Measurements from ENCODE around the gene ZSCAN26.

ZSCAN26 gene

DNA sequence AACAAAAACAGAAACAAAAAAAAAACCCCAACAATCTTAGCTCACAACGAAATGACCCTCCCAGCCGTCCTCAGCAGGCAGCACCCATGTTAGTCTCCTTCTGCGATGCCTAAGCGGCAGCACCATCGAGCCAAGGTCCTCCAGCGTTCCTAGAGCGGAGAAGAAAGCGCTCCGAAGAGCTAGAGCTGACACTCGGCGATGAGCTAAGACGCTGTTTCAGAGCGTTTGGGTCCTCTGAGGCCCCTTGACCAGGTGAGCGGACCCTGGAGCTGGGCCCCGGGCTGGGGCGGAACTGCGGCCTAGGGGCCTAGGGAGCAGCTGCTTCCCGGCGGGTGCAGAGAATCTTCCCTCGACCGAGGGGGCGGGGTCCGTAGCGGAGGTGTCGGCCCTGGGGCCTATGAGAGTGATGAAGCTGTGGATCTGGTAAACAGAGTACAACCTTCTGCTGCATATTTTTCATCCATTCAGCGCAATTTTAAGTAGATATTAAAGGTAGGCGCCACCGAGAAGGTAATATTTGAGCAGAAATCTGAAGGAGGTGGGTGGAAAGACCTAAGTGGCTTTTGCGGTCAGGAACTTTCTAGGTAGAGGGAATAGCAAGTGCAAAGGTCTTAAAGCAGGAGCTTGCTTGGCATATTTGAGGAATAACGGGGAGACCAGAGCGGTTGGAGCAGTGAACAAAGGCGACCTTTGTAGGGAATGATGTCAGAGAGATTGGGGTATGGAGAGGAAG is at the start of gene ZSCAN26:
Gene ZSCAN26, plus strand, starts transcription at position 182 of the 733 bp plus-strand sequence. CDS start 4,777 bp downstream, outside the sequence.
- DNase-seq, result peak; percentile 90 to 91

DNA sequence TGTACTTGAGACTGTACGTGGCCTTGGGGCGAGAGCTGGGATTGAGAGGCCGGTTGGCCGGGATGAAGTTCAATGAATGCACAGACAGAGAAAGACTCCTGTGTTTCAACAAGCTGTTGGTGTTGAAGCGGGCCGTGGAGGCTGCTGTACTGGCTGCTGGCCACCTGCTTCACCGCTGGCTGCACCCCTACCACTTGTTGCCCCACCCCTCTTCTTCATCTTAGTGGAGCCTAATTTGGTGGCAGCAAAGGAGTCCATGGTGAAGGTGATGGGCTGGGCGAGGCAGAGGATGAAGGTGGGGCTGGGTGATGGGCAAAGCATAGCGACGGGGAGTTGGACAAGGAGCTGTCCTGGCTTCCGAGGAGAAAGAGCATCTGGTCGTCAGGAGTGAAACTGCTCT is 49.1 kb upstream of the ZSCAN26 start:
- no peak for DNase-seq

DNA sequence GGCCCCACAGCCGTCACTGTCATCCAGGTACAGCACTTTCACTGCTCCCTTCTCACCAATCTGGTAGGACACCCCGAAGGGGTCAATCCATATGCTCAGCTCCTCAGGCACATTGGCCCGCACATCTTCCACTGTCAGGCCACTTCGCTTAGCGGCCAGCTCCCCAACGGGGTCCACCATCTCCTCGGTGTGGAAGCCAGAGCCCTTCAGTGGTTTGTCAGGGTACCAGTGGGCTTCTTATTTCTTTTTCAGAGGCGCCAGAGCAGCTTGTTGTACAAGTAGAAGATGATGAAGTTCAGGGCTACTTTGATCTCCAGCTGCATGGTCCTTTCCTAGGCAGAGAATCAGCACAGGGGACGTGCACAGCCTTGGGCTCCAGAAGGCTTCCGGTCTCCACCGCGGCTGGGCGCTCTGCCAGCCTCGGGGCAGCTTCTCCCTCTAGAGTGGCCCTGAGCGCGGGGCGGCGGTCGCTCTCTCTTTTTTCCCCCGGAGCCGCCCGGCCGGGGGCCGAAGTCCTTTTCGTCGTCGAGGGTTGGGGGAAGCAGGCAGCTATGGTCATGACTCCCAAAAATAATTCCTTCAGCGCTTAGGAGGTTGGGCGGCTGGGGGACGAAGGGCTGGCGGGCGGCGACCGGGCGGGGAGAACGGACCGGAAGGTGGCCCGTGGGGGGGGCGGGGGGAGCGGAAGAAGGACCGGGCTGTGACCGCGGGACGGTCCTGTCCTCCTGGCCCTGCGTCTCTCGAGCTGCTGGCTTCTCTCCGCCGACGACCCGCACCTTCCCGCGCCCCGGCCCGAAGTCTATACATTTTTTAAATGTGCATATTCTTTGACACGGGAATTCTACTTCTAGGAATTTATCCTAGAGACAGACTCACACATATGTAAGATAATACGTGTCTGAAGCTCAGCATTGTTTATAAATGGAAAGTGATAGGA is 48.4 kb upstream of the ZSCAN26 start:
- DNase-seq, result peak; percentile 83 to 89

DNA sequence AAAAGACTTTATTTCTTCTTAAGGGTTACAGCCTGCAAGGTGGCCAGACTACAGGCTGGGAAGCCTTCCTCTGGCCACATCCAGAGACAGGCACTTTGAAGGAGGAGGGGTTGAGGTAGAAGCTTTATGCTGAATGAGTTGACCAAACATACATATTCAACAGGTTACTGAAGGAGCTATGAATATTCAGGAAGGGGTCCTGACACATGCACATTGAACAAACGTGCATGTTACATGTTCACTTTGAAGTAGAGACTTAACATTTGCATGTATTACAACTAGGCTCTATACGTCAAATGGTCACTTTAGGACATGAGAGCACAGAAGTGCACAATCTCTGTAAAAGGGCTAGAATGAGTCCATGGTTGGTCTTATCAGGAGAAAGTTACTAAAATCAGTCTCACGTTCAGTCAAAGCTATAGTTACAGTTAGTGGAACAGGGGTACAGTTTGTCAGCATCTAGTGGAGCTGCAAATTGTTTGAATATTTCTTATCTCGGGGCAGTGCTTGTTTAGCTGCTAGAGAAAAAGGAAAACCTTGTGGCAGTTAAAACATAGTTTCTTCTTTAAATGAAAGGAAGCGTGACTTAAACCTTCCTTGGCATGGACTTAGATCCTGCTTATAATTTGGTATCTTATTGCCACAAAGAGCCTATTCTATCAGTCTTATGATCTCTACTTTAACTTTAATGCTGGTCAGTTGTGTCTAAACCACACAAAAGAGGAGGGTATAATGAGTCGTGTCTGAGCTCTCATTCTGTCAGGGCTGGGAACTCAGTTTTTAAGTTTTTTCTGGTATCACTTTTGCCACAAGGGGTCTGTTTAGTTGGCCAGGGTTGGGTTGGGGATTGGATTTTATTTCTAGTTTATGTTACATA is 46.4 kb upstream of the ZSCAN26 start:
- DNase-seq, result peak; percentile 15 to 32

DNA sequence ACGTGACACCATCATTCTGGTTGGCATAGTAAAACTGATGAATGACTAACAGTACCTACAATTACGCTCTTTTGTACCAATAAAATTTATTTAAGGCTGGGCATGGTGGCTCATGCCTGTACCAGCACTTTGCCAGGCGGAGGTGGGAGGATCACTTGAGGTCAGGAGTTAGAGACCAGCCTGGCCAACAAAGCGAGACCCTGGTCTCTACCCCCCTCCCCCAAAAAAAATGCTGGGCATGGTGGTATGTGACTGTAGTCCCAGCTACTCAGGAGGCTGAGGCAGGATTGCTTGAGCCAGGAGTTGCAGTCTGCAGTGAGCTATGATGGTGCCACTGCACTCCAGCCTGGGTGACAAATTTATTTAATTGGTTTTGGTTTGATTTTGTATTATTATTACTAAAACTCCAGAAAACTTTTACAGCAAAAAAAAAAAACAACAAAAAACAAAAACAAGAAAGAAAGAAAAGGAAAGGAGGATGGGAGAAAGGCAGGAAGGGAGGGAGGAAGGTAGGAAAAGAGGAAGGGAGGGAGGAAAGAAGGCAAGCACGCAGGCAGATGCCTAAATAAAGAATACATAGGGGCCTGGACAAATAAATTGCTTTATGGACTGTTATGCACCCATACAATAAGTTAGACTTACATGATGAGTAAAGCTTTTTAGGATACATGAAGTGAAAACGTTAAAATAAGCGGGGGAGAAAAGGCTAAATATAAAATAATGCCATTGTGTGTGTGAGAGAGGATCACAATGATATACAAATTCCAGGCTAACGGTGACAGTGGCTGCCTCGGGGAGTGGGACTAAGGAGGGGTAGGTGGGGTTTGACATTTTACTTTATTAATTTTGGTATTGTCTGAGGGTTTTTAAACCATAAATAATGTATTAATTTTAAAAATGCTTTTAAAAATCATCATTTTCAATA is 42.5 kb upstream of the ZSCAN26 start:
- no peak for DNase-seq

DNA sequence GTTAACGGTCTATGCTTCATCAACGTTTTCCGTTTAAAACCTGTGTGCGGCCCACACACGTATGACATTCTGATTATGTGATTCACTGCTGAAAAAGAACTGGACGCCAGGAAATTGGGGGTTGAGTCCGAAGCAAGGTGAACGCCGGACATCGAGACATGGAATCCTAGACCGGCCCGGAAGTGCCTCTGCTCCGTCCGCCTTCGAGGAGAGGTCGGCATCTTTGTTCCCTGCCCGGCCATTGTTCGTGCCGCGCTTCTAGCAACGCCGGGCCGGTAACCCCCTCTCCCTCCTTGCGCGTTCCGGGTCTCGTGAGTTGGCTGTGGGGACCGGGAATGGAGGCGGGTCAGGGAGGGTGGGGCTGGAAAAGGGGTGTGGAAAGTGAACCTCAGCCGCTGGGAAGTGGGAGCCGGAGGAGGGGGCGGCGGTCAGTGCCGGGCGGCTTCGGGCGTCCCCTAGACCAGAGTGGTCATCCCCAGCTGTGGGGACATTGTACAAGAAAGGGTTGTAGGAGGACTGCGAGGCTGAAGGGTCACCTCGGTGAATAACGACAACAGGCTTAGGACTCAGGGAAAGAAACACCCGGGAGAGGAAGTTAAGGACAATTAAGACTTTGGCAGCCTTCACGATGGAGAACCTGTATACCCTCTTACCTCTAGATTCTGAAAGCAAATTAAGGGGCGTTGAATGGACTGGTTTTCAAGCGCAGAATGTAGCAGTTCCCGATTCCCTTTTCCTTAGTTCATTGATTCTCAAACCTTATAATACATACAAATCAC is 41.7 kb upstream of the ZSCAN26 start, which contains the start of gene ZSCAN9:
Gene ZSCAN9, plus strand, starts transcription at position 220 of the 779 bp plus-strand sequence. CDS start 1,810 bp downstream, outside the sequence.
- no peak for DNase-seq

DNA sequence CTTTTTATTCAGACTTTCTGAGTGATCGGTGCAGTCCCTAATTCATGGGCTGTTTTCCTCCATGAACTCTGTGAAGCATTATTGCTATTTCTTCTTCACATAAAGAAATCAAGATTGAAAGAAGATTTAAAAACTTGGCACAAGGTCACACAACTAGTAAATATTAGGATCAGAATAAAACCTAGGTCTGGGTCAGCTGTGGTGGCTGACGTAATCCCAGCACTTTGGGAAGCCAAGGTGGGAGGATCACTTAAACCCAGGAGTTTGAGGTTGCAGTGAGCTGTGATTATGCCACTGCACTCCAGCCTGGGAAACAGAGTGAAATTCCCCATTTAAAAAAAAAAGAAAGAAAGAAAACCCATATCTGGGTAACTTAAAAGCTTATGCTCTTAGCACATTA is 40.5 kb upstream of the ZSCAN26 start:
- DNase-seq, result no peak

DNA sequence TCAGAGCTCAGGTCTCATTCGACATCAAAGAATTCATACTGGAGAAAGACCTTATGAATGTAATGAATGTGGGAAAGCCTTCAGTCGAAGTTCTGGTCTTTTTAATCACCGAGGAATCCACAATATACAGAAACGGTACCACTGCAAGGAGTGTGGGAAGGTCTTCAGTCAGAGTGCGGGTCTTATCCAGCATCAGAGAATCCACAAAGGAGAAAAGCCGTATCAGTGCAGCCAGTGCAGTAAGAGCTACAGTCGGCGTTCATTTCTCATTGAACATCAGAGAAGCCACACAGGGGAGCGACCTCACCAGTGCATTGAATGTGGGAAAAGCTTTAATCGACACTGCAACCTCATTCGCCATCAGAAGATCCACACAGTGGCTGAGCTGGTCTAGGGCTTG is 34.2 kb upstream of the ZSCAN26 start:
- DNase-seq, result no peak

DNA sequence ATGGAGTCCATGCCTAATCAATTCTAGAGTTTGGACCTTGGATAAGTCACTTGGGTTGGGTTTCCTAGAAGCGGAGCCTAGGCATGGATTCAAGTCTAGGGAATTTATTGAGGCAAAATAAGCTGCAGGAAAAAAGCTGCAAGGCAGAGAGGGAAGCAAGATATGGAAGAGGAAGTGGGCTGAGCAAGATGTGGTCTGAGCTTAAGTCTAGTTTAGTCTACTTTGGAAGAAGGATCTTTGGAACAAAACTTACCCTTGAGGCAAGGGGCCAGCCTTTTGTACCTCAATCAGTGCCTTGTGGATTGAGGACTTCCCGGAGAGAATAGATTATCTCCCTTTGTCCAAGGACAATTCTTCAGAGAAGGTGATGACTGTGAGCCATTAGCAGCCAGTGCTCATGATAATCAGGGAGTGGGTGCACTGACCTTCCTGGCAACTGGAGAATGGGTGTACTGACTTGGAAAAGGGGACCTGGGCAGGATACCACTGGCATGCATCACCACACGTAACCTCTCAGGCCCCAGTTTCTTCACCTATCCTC is 31.0 kb upstream of the ZSCAN26 start:
- DNase-seq, result peak; percentile 32 to 51

DNA sequence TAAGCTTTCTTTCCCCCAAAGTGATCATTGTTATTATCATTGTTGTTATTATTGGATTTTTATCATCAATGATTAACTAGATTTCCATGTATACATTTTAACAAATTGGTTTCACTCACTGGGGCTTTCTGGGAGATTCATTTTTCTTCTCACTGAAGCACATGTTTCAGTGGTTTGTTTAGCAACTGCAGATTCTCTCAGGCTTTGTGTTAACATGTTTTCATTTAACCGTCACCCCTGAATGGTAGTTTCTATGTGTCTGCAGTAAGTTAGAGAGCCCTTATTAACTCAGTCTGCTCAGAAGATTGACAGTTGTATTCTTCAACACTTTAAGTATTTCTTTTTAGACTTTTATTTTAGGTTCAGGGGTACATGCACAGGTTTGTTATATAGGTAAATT is 27.3 kb upstream of the ZSCAN26 start:
- no peak for DNase-seq

DNA sequence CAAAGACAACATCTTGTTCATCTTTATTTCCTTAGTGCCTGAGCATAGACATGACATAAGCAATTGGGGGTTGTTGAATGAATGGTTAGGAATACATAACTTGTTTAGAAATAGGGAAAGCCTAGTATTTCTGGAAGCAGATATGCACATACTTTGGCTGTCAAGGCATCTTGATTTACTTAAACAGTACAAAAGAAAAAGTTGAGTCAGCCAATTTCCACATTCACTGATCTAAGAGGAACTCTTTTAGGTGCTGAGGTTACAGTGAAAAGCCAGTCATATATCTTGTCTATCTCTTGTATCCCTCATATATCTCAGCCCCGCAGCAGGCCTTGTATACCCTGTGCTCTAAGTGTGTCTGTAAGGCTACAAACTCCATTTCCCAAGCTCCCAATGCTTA is 26.5 kb upstream of the ZSCAN26 start:
- no peak for DNase-seq

DNA sequence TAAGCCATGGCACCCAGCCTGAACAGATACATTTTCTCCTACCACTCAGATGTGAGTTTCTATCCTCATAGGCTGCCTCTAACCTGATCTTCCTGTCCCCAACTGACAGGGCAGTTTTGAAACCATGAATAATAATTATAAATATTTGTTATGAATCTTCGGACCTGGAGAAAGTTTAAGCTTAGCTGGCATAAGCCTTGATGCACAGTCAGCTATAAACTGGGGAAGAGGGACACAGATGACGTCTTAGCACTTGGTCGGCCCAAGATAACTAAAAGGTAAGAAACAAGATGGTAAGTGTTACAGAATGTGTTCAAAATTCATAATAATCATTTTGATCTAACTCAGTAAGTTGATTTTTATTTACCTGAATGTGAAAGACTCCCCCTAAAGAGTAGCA is 23.0 kb upstream of the ZSCAN26 start:
- DNase-seq, result no peak

DNA sequence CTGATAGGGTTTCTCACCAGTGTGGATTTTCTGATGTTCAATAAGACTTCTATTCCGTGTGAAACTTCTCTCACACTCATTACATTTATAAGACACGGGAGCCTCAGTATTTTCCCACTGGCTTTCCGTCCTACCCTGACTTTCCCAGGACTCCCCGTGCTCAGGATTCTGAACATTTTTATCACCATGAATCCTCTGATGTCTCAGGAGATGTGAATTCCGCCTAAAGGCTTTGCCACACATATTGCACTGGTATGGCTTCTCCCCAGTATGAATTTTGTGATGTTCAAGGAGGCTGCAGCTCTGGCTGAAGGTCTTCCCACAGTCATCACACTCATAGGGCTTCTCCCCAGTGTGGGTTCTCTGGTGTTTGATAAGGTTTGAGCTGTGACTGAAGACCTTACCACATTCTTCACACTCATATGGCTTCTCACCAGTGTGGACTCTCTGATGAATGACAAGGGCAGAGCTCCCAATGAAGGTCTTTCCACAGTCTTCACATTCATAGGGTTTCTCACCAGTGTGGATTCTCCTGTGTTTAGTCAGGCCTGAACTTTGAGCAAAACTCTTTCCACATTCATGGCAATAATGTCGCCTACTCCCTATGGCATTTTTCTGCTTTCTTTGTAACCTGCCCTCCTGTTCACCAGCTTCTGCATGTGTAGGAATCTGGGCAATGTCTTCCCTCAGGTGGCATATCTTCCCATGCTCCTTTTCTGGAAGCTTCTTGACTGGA is 21.6 kb upstream of the ZSCAN26 start:
- DNase-seq, result no peak

DNA sequence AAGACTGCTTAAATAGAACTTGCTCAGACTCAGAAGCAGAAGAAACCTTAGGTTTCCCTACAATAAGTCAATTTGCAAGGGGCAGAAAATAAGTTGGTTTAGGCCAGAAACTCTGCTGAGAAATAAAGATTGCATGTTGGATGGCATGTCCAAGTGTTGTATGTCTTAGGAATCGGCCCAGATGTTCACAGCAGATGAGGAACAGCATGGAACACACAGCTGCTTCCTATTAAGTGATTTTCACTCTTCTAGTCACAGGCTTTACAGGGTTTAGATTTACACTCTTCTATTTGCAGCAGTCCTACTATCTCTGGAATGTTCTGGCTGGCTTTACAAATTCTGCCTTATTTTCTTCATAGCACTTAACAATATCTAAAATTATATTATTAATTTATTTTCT is 18.0 kb upstream of the ZSCAN26 start:
- no peak for DNase-seq

DNA sequence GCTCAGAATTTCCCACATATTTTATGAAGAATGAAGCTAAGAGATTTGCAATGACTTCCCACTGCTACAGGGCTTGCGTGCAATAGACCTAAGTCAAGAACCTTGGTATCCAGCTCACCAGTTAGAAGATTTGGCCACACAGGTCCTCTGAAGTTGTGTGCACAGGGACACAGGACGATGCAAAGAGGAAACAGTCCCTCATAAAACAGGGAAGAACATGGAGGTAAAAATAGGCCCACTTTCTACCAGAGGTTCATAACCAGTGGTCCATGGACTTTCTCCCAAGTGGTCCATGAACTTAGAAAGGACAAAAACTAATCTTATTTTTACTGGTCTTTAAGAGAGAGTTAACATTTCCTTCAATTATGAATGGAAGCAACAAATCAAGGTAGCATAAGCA is 16.2 kb upstream of the ZSCAN26 start:
- DNase-seq, result no peak

DNA sequence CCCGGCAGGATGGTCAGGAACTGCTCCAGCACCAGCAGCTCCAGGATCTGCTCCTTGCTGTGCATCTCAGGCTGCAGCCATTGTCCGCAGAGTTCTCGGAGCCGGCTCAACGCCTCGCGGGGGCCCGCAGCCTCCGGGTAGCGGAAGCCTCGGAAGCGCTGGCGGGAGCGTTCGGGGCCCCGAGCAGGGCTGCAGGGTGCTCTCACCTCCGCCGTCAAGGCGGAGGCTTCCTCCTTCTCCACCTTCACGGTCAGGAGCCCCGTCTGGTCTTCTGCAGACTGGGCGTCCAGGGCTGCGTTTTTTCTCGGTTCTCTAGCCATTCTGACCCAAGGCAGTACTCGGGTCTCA is 15.3 kb upstream of the ZSCAN26 start:
- DNase-seq, result peak in 1 of 2 experiments; percentile 30

DNA sequence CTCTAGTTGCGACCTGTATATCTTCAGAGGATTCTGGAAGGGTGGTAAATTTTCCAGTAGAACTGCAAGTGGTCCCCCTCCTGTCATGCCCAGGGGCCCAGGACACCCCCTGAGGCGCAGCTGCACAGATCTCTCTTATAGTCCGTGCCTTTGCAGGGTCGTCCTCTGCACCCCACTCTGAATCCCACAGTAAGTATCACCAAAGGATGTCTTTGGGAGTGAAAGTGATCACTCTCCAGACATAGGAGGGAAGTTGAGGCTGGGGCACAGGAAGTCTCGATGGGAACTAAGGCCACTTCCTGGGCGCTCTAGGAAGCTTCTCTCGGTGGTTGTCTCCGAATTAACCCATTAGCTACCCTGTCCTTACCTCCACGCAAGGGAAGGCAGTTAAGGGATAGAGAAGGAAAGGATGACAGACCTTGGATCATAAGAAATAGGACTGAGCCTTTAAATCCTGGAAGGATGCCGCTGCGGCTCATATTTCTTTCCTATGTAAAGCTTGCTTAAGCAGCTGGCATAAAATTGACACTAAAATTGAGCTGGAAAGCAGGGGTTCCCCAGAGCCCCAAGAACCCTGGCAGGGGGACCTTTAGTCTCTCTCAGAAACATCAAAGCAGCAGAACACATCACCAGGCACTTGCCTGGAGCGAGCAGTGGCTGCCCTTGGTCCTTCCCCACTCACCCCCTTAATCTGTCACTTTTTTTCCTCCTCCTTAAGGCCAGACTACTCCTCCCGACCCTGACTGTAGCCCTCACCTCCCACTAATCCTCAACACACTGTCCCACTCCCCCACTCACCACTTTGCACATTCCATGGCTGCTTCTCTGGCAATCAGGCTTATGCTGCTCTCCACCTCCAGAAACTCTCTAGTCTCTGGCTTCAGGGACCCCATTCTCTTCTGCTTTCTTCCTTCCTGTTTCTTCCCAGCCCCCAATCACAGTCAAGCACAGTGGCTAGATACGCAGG is 14.7 kb upstream of the ZSCAN26 start, which contains the start of gene ZKSCAN4:
Gene ZKSCAN4, minus strand, starts transcription at position 261 of the 967 bp plus-strand sequence. CDS start 289 bp downstream, outside the sequence.
- peak; percentile 91 to 95 for DNase-seq

DNA sequence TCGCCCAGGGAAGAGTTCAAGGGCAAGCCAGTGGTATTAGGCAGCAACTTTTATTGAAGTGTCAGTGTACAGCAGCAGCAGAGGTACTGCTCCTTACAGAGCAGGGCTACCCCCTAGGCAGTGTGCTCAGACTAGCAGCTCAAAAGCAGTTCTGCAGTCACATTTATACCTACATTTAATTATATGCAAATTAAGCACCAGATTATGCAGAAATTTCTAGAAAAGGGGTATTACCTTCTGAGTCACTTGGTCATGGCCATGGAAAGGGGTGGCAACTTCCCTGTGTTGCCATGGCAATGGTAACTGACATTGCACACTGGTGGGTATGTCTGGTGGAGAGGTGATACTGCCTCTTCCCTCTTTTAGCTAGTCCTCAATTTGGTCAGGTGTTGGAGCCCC is 12.8 kb upstream of the ZSCAN26 start:
- DNase-seq, result peak in 1 of 2 experiments; percentile 25
